Natural killer cell (primary cell): ENCODE measurements around the gene TPRN. TPM values are rescaled to one million over a fixed set of nuclear protein-coding genes. Genes with fewer than 3 reads are reported as not detected.

ENCODE experiments used
- ATAC-seq, 3 donors: fragments of 150-1000 bp in 2 of 3; fragments of 200-7000 bp in 1 of 3; cut with Tn5 transposase; 1 replicate in 1 of 3; 2 replicates in 2 of 3; pipeline ENCODE4 v1.10.0; 2021; ENCODE audit warnings: mild to moderate bottlenecking in 2 of 3, moderate library complexity in 2 of 3
- DNase-seq, 2 donors: peaks; one replicate each; pipeline versions ENCODE4 v3.0.0 to v3.0.0-alpha.2; 2013 to 2021; ENCODE audit warnings: mixed read lengths in 1 of 2
- H3K27ac ChIP-seq: one replicate; pipeline ENCODE4 v1.5.1; 2013; ENCODE audit warnings: mild to moderate bottlenecking, low read length
- H3K27me3 ChIP-seq: one replicate; pipeline ENCODE4 v1.6.1; 2013; ENCODE audit warnings: low read length; ENCODE audit not compliant: control insufficient read depth, insufficient read depth
- H3K36me3 ChIP-seq: one replicate; pipeline ENCODE4 v1.6.1; 2013; ENCODE audit warnings: low read length; ENCODE audit not compliant: control insufficient read depth, insufficient read depth
- H3K4me1 ChIP-seq: one replicate; pipeline ENCODE4 v1.6.1; 2013; ENCODE audit warnings: low read length; ENCODE audit not compliant: control insufficient read depth, insufficient read depth
- H3K4me3 ChIP-seq: one replicate; pipeline ENCODE4 v1.5.1; 2013; ENCODE audit warnings: low read length
- H3K9me3 ChIP-seq: one replicate; pipeline ENCODE4 v1.6.1; 2013; ENCODE audit warnings: low read length; ENCODE audit not compliant: control insufficient read depth, insufficient read depth
- H3K27ac Mint-ChIP-seq, 2 donors: one replicate each; pipeline ENCODE4 v1.8.0; 2022; ENCODE audit warnings: mild to moderate bottlenecking in 2 of 2, mixed read lengths in 2 of 2, moderate library complexity in 1 of 2
- H3K27me3 Mint-ChIP-seq, 2 donors: one replicate each; pipeline ENCODE4 v1.8.0; 2022; ENCODE audit warnings: low read depth in 2 of 2, mixed read lengths in 2 of 2
- H3K36me3 Mint-ChIP-seq: one replicate; pipeline ENCODE4 v1.8.0; 2022; ENCODE audit warnings: mixed read lengths
- H3K4me1 Mint-ChIP-seq, 2 donors: one replicate each; pipeline ENCODE4 v1.8.0; 2022; ENCODE audit warnings: mixed read lengths in 2 of 2
- H3K4me3 Mint-ChIP-seq: one replicate; pipeline ENCODE4 v1.8.0; 2022; ENCODE audit warnings: mild to moderate bottlenecking, moderate library complexity, mixed read lengths
- H3K9me3 Mint-ChIP-seq, 2 donors: one replicate each; pipeline ENCODE4 v1.8.0; 2022; ENCODE audit warnings: mixed read lengths in 2 of 2
- CTCF ChIP-seq: fragments of 200-600 bp; IDR thresholded peaks from one replicate; pipeline ENCODE4 v1.8.0; 2022; ENCODE audit warnings: antibody characterized with exemption
- WGBS: methylation state at CpG from one replicate; pipeline ENCODE4 v1.1.7; 2013; ENCODE audit warnings: missing lambda C conversion rate; ENCODE audit not compliant: insufficient coverage; 5-methylcytosine and 5-hydroxymethylcytosine counted together
- intact Hi-C: fragments of 100-400 bp; cut with micrococcal nuclease; formaldehyde crosslinking; loops from one replicate; pipeline ENCODE4 v1.14.2; 2022
- total RNA-seq, 4 donors: library from RNA; stranded (reverse); fragments of 120-200 nt in 1 of 4; gene quantifications; one replicate each; pipeline versions ENCODE4 v1.2.3 to v1.2.4, GENCODE V29; 2013 to 2022

TPRN gene
- total RNA-seq, 3 donors from 2014 or later (not counting 1 experiment from before 2014, with no cell fraction given), result 8.2 to 10.6 (median 8.4) TPM

GRCh38 chr9:137192448-137192780, 8.1 kb downstream of the TPRN start:
- no peak overlapping the region for H3K27ac Mint-ChIP-seq
- no peaks in the 10 kb centered on the region for H3K9me3 Mint-ChIP-seq
- no peak for ATAC-seq
- Histone ChIP-seq H3K36me3 (peaks cover 16% of the 10 kb centered on the region), H3K9me3 (no peaks in the 10 kb centered on the region), H3K27me3 (no peaks in the 10 kb centered on the region), H3K27ac (no peak overlapping the region), H3K4me3 (no peak overlapping the region), H3K4me1 (peaks cover 21% of the 10 kb centered on the region)
- no peaks in the 10 kb centered on the region for H3K36me3 Mint-ChIP-seq
- 93% methylated on average over 10 of the region's 10 CpGs for WGBS
- peaks cover 10 to 38% of the 10 kb centered on the region in 2 donors for H3K4me1 Mint-ChIP-seq
- H3K4me3 Mint-ChIP-seq, result no peak overlapping the region
- H3K27me3 Mint-ChIP-seq, result no peaks in the 10 kb centered on the region
- no peak for DNase-seq
- TF ChIP-seq CTCF, result no peak
- intact Hi-C loops, result no loop called here

DNA sequence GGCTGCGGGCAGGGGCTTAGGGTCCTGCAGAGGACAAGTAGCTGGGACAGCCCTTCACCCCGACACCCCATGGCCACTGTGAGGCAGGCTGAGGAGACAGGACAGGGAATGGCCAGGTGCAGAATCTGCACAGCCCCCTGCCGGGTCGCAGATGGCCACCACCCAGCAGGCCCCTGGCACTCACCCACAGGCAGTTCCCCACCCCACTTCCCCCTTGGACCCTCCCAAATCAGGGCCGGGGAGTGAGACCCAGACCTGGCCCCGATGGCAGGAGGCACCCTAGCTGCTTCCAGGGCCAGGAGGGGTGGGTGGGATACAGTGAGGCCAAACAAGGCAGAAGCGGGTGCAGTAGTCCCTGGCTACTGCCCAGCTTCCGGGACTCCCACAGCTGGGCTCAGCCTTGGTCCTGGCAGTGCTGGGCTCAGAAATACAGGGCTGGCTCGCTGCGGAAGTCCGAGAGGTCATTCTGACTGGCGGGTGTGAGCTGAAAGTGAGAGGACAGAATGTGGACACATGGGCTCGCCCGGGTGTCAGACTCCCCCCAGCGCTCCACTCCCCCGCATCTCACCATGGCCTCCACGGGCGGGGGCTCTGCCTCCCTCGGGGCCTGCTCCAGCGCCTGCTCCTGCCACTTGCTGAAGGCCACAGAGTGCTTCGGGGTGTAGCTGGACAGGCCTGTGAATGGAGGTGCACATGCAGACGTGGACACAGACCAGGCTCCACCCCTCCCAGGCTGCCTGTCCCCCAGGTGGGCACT, 8.7 kb downstream of the TPRN start:
- peaks cover 16 to 41% of the 10 kb centered on the region in 2 donors for H3K4me1 Mint-ChIP-seq
- no peak overlapping the region for H3K4me3 ChIP-seq
- 95% methylated on average over 22 of the region's 22 CpGs for WGBS
- peaks cover 27% of the 10 kb centered on the region for H3K4me1 ChIP-seq
- DNase-seq (no peak), ATAC-seq (no peak)
- no peaks in the 10 kb centered on the region for H3K9me3 ChIP-seq
- TF ChIP-seq CTCF, result no peak
- intact Hi-C loops, result no loop called here
- H3K27me3 Mint-ChIP-seq, result no peaks in the 10 kb centered on the region
- H3K27ac Mint-ChIP-seq, result peak overlapping the region in 1 of 2 donors; percentile 83
- no peaks in the 10 kb centered on the region for H3K36me3 Mint-ChIP-seq
- H3K9me3 Mint-ChIP-seq, result no peaks in the 10 kb centered on the region
- no peak overlapping the region for H3K27ac ChIP-seq
- no peak overlapping the region for H3K4me3 Mint-ChIP-seq
- H3K27me3 ChIP-seq, result no peaks in the 10 kb centered on the region
- H3K36me3 ChIP-seq, result peaks cover 16% of the 10 kb centered on the region

GRCh38 chr9:137191245-137191644, 9.3 kb downstream of the TPRN start:
- Histone ChIP-seq H3K27me3 (no peaks in the 10 kb centered on the region), H3K9me3 (no peaks in the 10 kb centered on the region), H3K36me3 (peaks cover 16% of the 10 kb centered on the region), H3K4me1 (peaks cover 33% of the 10 kb centered on the region), H3K27ac (no peak overlapping the region), H3K4me3 (no peak overlapping the region)
- Mint-ChIP-seq H3K27me3 (no peaks in the 10 kb centered on the region), H3K9me3 (no peaks in the 10 kb centered on the region), H3K4me3 (no peak overlapping the region), H3K36me3 (no peaks in the 10 kb centered on the region), H3K4me1 (peaks cover 20 to 39% of the 10 kb centered on the region in 2 donors), H3K27ac (peak overlapping the region; percentile 70 to 83)
- 84% methylated on average over 3 of the region's 3 CpGs for WGBS
- intact Hi-C loops, result no loop called here
- DNase-seq (no peak), ATAC-seq (no peak)
- no peak for TF ChIP-seq CTCF
